Measurements from ENCODE around the gene AFF4.
"Not testable (repeated sequence)": the region's sequence is repeated elsewhere in the genome, so short reads cannot be mapped to it uniquely, and the experiment has no call there.

The AFF4 gene

GRCh38 chr5:132870801-132871200 is 92.6 kb downstream of the AFF4 start:
- Histone ChIP-seq H3K4me3 (ENCODE audit: low read depth, low read length) (no peak overlapping the region), H3K9me3 (ENCODE audit: control insufficient read depth, insufficient read depth, low read depth, low read length) (no peaks in the 10 kb centered on the region), H3K4me1 (ENCODE audit: control insufficient read depth, insufficient read depth, low read length) (peaks cover 2% of the 10 kb centered on the region), H3K27ac (ENCODE audit: low read depth, low read length) (no peak overlapping the region), H3K9ac (ENCODE audit: low read length) (no peak overlapping the region), H3K36me3 (ENCODE audit: control insufficient read depth, insufficient read depth, low read length) (peaks cover 46% of the 10 kb centered on the region), H3K27me3 (ENCODE audit: control insufficient read depth, insufficient read depth, low read length) (no peaks in the 10 kb centered on the region)

GRCh38 chr5:132868754-132869153 is 94.7 kb downstream of the AFF4 start:
- Histone ChIP-seq H3K27me3 (ENCODE audit: control insufficient read depth, insufficient read depth, low read length) (no peaks in the 10 kb centered on the region), H3K4me3 (ENCODE audit: low read depth, low read length) (no peak overlapping the region), H3K4me1 (ENCODE audit: control insufficient read depth, insufficient read depth, low read length) (peaks cover 9% of the 10 kb centered on the region), H3K27ac (ENCODE audit: low read depth, low read length) (no peak overlapping the region), H3K9me3 (ENCODE audit: control insufficient read depth, insufficient read depth, low read depth, low read length) (no peaks in the 10 kb centered on the region), H3K9ac (ENCODE audit: low read length) (no peak overlapping the region), H3K36me3 (ENCODE audit: control insufficient read depth, insufficient read depth, low read length) (peaks cover 33% of the 10 kb centered on the region)

GRCh38 chr5:132867046-132867451 is 96.4 kb downstream of the AFF4 start:
- Histone ChIP-seq H3K9ac (ENCODE audit: low read length) (peak overlapping the region; percentile 94), H3K27ac (ENCODE audit: low read depth, low read length) (peak overlapping the region; percentile 90), H3K9me3 (ENCODE audit: control insufficient read depth, insufficient read depth, low read depth, low read length) (no peaks in the 10 kb centered on the region), H3K27me3 (ENCODE audit: control insufficient read depth, insufficient read depth, low read length) (no peaks in the 10 kb centered on the region), H3K36me3 (ENCODE audit: control insufficient read depth, insufficient read depth, low read length) (peaks cover 33% of the 10 kb centered on the region), H3K4me3 (ENCODE audit: low read depth, low read length) (peak overlapping the region; percentile 89), H3K4me1 (ENCODE audit: control insufficient read depth, insufficient read depth, low read length) (peaks cover 9% of the 10 kb centered on the region)

GRCh38 chr5:132866342-132867045 is 96.9 kb downstream of the AFF4 start, which contains the start of the genes GDF9 and UQCRQ:
GDF9 (minus strand) TSS chr5:132866469; CDS start chr5:132864533, 1,936 bp downstream.
UQCRQ (plus strand) TSS chr5:132866642; CDS start chr5:132866882, 240 bp downstream.
- H3K36me3 ChIP-seq (ENCODE audit: control insufficient read depth, insufficient read depth, low read length), result peaks cover 29% of the 10 kb centered on the region
- H3K4me3 ChIP-seq (ENCODE audit: low read depth, low read length), result peak within 1 kb of the TSS; percentile 89
- peak within 1 kb of the TSS; percentile 94 for H3K9ac ChIP-seq (ENCODE audit: low read length)
- H3K27ac ChIP-seq (ENCODE audit: low read depth, low read length), result peak within 1 kb of the TSS; percentile 90
- H3K9me3 ChIP-seq (ENCODE audit: control insufficient read depth, insufficient read depth, low read depth, low read length), result no peaks in the 10 kb centered on the region
- peaks cover 9% of the 10 kb centered on the region for H3K4me1 ChIP-seq (ENCODE audit: control insufficient read depth, insufficient read depth, low read length)
- H3K27me3 ChIP-seq (ENCODE audit: control insufficient read depth, insufficient read depth, low read length), result no peaks in the 10 kb centered on the region

GRCh38 chr5:132865668-132866341 is 97.6 kb downstream of the AFF4 start:
- Histone ChIP-seq H3K4me1 (ENCODE audit: control insufficient read depth, insufficient read depth, low read length) (peaks cover 9% of the 10 kb centered on the region), H3K27ac (ENCODE audit: low read depth, low read length) (peak overlapping the region; percentile 69), H3K36me3 (ENCODE audit: control insufficient read depth, insufficient read depth, low read length) (peaks cover 27% of the 10 kb centered on the region), H3K27me3 (ENCODE audit: control insufficient read depth, insufficient read depth, low read length) (no peaks in the 10 kb centered on the region), H3K4me3 (ENCODE audit: low read depth, low read length) (peak overlapping the region; percentile 89), H3K9me3 (ENCODE audit: control insufficient read depth, insufficient read depth, low read depth, low read length) (no peaks in the 10 kb centered on the region), H3K9ac (ENCODE audit: low read length) (peak overlapping the region; percentile 94)

- Histone ChIP-seq H3K9ac (ENCODE audit: low read length) (no peak overlapping the region), H3K4me1 (ENCODE audit: control insufficient read depth, insufficient read depth, low read length) (peaks cover 6% of the 10 kb centered on the region), H3K36me3 (ENCODE audit: control insufficient read depth, insufficient read depth, low read length) (no peaks in the 10 kb centered on the region)
Measured at GRCh38 chr5:132860742-132861141, 102.7 kb downstream of the AFF4 start.

GRCh38 chr5:132859889-132860437 is 103.5 kb downstream of the AFF4 start:
- Histone ChIP-seq H3K9ac (ENCODE audit: low read length) (no peak overlapping the region), H3K4me1 (ENCODE audit: control insufficient read depth, insufficient read depth, low read length) (no peaks in the 10 kb centered on the region; the same call in 1 of the 2 replicates), H3K27ac (ENCODE audit: low read depth, low read length) (no peak overlapping the region), H3K36me3 (ENCODE audit: control insufficient read depth, insufficient read depth, low read length) (no peaks in the 10 kb centered on the region), H3K27me3 (ENCODE audit: control insufficient read depth, insufficient read depth, low read length) (no peaks in the 10 kb centered on the region), H3K4me3 (ENCODE audit: low read depth, low read length) (no peak overlapping the region), H3K9me3 (ENCODE audit: control insufficient read depth, insufficient read depth, low read depth, low read length) (no peaks in the 10 kb centered on the region)

More at GRCh38 chr5:132860742-132861141, 102.7 kb downstream of the AFF4 start:
- Histone ChIP-seq H3K27me3 (ENCODE audit: control insufficient read depth, insufficient read depth, low read length) (no peaks in the 10 kb centered on the region), H3K9me3 (ENCODE audit: control insufficient read depth, insufficient read depth, low read depth, low read length) (no peaks in the 10 kb centered on the region), H3K27ac (ENCODE audit: low read depth, low read length) (no peak overlapping the region), H3K4me3 (ENCODE audit: low read depth, low read length) (no peak overlapping the region)

- Histone ChIP-seq H3K9ac (ENCODE audit: low read length) (no peak overlapping the region), H3K27me3 (ENCODE audit: control insufficient read depth, insufficient read depth, low read length) (no peaks in the 10 kb centered on the region), H3K36me3 (ENCODE audit: control insufficient read depth, insufficient read depth, low read length) (no peaks in the 10 kb centered on the region), H3K4me3 (ENCODE audit: low read depth, low read length) (no peak overlapping the region), H3K4me1 (ENCODE audit: control insufficient read depth, insufficient read depth, low read length) (peaks cover 6% of the 10 kb centered on the region), H3K9me3 (ENCODE audit: control insufficient read depth, insufficient read depth, low read depth, low read length) (no peaks in the 10 kb centered on the region), H3K27ac (ENCODE audit: low read depth, low read length) (no peak overlapping the region)
Measured at GRCh38 chr5:132856011-132856410, 107.4 kb downstream of the AFF4 start.

GRCh38 chr5:132854992-132855391 is 108.4 kb downstream of the AFF4 start:
- H3K4me3 ChIP-seq (ENCODE audit: low read depth, low read length); H3K27ac ChIP-seq (ENCODE audit: low read depth, low read length); H3K4me1 ChIP-seq (ENCODE audit: control insufficient read depth, insufficient read depth, low read length); H3K9ac ChIP-seq (ENCODE audit: low read length); H3K36me3 ChIP-seq (ENCODE audit: control insufficient read depth, insufficient read depth, low read length); H3K9me3 ChIP-seq (ENCODE audit: control insufficient read depth, insufficient read depth, low read depth, low read length); H3K27me3 ChIP-seq (ENCODE audit: control insufficient read depth, insufficient read depth, low read length): not testable (repeated sequence)

GRCh38 chr5:132854301-132854700 is 109.1 kb downstream of the AFF4 start:
- no peak overlapping the region for H3K9ac ChIP-seq (ENCODE audit: low read length)
- no peaks in the 10 kb centered on the region for H3K9me3 ChIP-seq (ENCODE audit: control insufficient read depth, insufficient read depth, low read depth, low read length)
- no peak overlapping the region for H3K4me3 ChIP-seq (ENCODE audit: low read depth, low read length)
- peaks cover 6% of the 10 kb centered on the region for H3K4me1 ChIP-seq (ENCODE audit: control insufficient read depth, insufficient read depth, low read length)
- no peak overlapping the region for H3K27ac ChIP-seq (ENCODE audit: low read depth, low read length)
- H3K27me3 ChIP-seq (ENCODE audit: control insufficient read depth, insufficient read depth, low read length), result no peaks in the 10 kb centered on the region
- H3K36me3 ChIP-seq (ENCODE audit: control insufficient read depth, insufficient read depth, low read length), result no peaks in the 10 kb centered on the region

- Histone ChIP-seq H3K4me3 (ENCODE audit: low read depth, low read length) (no peak overlapping the region), H3K27me3 (ENCODE audit: control insufficient read depth, insufficient read depth, low read length) (no peaks in the 10 kb centered on the region), H3K36me3 (ENCODE audit: control insufficient read depth, insufficient read depth, low read length) (no peaks in the 10 kb centered on the region), H3K27ac (ENCODE audit: low read depth, low read length) (no peak overlapping the region), H3K4me1 (ENCODE audit: control insufficient read depth, insufficient read depth, low read length) (peaks cover 6% of the 10 kb centered on the region), H3K9me3 (ENCODE audit: control insufficient read depth, insufficient read depth, low read depth, low read length) (no peaks in the 10 kb centered on the region), H3K9ac (ENCODE audit: low read length) (no peak overlapping the region)
Measured at GRCh38 chr5:132853790-132854189, 109.6 kb downstream of the AFF4 start.
